ENCODE results near the gene CUEDC1.
A peak's percentile ranks its signal among the peaks of the same experiment; 100 is the strongest.

CUEDC1 gene

DNA sequence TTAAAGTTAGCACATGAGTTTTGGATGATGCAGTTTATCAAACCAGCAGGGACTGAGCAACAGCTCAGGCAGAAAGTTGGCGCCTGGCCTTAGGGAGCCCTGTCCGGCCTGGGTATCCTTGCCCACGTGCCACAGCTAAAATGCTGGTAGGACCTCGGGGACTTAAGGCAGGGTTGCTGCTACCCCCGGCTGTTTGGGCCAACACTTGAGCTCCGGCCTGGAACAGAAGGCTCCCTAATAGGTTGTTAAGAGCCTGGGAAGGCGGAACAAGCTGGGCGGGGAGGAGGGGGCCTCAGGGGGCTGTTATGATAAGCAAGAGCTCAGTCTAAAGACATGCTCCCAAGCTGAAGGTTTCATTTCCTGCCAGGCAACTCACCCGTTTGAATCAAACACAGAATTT is 39.7 kb downstream of the CUEDC1 start:
- no peak for DNase-seq (ENCODE audit: low spot score)

DNA sequence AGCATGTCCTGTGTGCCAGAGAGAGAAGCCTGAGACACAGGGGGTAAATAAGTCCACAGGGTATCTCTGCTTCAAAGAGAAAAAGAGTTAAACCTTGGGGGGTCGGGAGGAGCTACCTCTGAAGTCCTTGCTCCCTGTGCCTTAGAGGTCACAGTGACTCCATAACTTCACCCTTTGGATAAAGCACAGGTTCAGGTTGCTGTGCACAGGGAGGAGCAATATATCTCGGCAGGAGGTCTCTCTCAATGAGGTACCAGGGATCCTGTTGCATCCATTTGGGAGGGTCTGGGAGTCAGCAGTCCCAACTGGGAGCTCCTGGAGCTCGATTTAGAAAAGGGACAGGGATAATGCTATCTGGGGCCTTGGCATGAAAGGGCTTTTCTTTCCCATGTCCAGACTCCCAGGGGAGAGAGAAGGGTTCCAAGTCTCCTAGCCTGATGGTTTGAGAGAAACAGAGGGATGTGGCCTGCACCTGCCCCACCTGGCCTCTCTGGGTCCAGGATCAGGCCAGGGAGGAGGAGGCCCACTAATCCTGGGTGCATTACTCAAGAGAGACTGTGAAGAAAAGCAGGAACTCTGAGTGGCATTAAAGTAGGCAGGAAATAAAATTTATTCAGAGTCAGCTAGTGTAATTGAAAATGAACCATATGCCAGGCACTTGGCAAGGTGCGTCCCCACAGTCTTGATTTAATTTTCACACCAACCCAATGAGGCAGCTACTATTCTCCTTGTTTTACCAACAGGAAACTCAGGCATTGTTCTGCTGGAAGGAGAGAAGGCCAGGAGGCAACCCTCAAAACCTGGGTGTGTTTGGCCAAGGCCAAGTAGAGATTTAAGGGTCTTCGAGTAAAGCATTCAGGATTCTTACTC is 40.7 kb downstream of the CUEDC1 start:
- DNase-seq (ENCODE audit: low spot score) = no peak

DNA sequence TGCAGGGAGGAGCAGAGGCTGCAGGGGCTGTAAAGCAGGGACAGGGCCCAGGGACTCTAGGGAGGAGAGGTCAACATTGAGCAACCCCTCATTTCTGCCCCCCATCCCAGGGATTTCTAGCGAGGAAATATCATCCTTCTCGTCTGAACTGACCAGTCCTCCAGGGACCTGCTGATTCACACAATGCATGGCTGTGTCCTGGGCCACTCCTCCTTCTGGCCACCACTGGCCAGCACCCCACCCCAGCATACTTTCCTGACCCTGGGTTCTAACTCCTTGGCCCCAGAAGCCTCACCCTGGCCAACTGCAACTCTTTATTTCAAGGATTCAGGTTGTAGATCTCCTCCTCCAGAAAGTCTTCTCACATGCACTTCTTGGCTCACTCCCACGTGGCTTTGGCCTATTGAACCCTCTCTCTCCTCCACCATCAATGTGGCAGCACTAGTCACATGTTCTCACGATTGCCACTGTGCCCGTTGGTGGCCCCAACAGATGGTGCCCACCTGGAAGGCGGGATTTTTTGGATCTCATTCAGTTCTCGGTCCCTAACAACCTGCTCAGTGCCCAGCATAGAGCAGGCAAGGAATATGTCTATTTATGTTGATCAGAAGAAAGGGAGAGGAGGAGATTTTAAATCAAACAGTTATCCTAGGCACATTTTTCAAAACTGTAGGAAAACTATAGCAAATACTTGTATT is 41.5 kb downstream of the CUEDC1 start:
- no peak for DNase-seq (ENCODE audit: low spot score)

DNA sequence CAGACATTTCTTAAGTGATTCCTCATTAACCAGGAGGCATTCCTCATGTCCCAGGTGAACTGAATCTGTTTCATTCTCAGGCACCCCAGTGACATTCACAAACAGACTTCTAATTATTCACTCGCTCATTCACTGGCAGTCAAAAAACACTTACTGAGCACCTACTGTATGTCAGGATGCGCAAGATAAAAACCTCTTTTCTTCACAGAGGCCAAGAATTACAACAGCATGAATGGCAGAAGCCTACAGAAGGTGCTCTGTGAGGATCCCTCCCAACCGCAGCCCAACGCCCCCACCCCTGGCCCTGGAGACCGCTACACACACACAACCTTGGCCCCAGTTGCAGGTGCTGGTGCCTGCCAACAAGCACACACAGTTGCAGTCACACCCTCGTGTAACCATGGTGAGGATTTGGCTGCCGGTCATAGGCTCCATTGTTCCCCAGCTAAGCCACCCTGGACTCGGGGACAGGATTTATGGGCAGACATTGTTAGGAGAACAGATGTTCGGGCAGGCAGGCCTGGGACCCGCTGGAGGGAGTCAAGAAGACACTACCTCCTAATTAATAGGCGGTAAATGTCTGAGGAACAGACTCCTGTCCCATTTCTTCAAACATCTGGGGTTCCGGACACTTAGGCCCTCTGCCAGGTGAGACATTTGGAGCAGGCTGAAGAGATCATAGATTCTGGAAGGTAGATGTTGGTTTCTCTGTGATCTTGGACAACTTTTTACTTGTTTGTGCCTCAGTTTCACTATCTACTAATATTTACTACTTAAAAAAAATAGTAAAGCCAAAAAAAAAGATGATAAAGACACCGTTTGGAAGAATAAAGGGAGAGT is 43.2 kb downstream of the CUEDC1 start:
- DNase-seq (ENCODE audit: low spot score) = peak; percentile 96

DNA sequence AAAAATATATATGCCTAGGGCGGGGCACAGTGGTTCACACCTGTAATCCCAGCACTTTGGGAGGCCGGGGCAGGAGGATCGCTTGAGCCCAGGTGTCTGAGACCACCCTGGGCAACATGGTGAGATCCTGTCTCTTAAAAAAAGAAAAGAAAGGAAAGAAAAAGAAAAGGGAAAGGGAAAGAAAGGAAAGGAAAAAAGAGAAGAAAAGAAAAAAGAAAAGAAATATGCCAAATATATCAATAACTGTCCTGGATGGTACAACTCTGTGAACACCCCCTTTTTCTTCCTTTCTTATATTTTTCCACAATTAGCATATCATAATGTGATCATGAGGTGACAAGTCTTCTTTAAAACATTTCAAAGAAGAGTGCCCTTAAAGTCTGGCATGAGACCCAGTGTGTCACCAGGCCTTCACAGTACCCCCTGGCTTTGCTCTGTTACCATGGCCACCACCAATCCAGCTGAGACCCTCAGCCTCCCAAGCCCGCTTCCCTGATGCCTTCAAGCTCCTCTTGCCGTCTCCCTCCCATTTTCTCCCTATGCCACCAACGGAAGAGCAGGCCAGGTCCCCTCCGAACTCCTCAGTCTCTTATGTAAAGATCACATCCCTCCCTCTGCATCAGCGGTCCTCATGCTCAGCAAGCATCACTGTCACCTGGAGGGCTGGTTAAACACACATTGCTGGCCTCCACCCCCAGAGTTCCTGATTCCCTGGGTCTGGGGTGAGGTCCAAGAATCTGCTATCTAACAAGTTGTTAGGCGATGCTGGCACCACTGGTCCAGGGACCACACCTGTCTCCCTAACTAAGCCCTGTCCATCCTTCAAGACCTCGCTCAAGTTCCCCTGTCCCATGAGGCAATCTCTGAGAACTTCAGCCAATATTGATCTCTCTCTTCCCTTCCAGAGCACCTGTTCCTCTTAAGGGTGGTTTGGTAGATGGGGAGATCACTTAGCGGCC is 44.5 kb downstream of the CUEDC1 start:
- DNase-seq (ENCODE audit: low spot score) = no peak

DNA sequence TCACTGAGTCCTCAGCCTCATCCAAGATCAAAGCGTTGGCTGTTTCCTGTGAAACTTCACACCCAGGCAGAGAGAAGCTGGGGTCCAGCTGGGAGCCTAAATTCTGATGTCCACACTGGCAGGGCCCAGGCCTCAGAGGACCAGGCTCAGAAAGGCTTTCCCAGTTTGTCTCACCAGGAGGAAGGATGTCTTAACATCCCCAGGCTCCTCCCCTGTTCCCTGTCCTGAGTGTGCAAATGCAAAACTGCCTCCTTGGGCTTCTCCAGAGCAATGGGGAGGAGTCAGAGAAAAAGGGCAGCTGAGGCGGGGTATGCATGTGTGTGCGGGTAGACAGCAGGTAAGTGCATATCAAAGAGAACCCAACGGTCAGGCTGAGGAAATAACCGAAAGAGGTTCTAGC is 45.7 kb downstream of the CUEDC1 start:
- DNase-seq (ENCODE audit: low spot score) = no peak

DNA sequence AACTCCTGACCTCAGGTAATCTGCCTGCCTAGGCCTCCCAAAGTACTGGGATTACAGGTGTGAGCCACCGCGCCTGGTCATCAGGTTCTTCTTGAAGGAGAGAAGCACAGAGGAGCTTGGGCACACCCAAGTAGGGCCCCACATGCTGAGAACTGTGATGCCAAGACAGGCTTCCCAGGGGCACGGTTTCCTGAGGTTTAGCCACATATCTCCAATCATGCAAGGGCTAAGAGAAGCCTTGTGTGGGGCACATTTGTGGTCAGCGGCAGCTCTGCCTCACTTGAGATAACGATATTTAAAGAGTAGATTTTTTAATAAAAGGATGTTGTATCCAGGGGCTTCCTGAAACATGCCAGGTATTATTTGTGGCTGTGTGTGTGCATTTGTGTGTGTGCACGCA is 46.9 kb downstream of the CUEDC1 start:
- DNase-seq (ENCODE audit: low spot score) = no peak

DNA sequence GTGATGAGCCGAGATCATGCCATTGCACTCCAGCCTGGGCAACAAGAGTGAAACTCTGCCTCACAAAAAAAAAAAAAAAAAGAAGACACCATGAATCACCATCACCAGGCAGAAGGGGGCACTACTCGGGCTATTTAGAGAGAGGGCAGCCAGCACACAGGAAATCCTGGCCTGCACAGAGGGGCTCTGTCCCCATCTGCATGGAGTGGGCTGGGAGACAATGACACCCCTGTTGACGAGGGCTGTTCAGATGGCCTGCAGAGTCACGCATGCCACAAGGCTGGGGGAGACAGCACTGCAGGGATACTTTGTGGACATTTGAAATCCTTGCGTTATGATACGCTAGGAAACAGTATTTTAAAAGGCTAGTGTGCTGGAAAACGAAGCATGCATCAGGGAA is 48.3 kb downstream of the CUEDC1 start:
- peak; percentile 96 for DNase-seq (ENCODE audit: low spot score)

DNA sequence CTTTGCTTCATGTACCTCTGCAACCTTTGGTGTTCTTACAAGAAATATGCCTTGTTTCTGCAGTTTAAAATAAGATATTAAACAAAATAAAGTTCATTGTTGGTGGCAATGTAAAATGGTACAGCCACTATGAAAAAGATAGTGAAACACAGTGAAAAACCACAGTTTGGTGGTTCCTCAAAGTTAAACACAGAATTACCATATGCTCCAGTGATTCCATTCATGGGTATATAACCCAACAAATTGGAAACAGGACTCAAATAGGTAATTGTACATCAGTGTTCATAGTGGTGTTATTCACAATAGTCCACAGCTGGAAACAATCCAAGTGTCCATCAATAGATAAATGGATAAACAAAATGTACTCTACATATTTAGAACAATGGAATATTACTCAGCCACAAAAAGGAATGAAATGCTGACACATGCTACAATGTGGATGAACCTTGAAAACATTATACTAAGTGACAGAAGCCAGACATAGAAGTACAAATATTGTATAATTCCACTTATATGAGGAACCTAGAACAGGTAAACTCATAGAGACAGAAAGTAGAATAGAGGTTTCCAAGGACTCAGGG is 49.2 kb downstream of the CUEDC1 start:
- DNase-seq (ENCODE audit: low spot score) = no peak

DNA sequence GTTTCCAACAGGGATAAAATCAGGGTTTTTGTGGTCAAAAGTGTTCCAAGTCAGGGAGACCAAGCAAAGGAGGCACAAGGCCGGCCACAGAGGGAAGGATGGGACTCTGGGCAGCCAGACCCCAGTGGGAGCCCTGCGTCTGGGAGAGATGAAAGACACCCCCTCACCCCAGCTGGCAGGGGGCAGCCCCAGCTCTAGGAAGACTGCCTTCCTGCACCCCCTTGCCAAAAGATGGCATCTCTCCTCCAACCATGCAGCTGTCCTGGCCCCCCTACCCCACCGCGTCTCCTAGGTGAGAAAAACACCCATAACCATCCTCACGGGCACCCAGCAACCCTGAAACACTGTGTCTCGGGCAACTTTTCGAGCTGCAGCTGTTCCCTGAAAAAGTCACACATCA is 51.3 kb downstream of the CUEDC1 start:
- no peak for DNase-seq (ENCODE audit: low spot score)

DNA sequence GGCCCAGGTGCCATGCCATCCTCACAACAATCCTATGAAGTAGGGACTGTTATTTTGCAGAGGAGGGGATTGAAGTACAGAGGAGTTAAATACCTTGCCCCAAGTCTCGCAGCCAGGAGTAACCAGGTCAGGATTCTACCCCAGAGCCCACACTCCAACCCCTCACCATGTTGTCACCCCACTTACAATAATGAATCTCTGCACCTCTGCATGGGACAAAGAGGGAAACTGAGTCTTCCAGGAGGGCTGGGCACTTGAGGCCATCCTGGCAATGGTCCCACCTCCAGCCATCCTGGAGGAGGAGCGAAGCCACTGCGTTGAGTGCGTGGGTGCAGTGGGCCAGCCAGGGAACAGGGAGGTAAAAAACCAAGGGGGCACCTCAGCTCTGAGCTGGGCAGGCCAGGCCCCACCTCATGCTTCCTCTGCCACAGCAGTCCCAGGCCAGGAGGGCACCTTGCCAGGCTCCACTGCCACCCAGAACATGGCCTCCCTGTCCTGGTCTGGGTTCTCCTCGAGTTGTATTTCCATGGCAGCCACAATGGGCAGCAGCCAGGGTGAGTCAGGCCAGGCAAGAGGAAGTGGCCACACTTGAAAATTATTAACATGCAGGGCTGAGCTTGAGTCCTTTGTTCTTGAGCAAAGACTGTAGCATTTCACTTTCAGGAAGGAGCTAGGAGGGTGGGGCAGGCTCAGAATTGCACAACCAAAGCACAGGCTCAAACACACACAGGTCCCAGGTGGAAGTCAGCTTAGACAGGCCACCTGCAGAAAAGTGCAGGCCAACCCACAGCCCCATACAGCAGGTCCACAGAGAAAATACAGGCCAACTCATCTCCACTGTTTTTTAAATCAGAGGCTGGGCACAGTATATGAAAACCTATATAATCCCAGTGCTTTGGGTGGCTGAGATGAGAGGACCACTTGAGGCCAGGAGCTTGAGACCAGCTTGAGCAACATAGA is 52.1 kb downstream of the CUEDC1 start:
- no peak for DNase-seq (ENCODE audit: low spot score)

DNA sequence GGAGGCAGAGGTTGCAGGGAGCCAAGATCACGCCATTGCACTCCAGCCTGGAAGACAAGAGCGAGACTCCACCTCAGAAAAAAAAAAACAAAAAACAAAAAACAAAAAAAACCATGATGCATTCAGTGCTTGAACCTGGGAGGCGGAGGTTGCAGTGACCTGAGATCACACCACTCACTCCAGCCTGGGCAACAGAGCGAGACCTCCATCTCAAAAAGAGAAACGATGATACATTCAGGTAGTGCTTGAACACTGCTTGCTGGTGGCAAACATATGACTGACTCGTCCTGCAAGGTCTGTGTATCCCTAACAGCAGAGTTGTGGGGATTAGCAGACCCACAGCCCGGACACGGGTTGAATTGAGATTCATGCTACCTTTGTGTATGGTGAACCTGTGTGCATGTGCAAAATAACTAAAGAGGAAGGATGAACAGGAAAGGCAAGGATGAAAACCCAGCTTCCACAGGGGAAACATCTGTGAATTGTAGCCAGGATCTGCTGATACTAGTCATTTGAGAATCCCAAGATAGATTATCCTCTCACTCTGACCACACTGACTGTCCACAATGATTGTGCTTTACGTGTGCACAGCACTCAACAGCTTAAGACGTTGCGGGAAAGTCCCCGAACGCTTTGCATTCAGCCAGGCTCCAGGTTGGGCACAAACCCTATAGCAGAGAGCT is 53.0 kb downstream of the CUEDC1 start:
- no peak for DNase-seq (ENCODE audit: low spot score)

DNA sequence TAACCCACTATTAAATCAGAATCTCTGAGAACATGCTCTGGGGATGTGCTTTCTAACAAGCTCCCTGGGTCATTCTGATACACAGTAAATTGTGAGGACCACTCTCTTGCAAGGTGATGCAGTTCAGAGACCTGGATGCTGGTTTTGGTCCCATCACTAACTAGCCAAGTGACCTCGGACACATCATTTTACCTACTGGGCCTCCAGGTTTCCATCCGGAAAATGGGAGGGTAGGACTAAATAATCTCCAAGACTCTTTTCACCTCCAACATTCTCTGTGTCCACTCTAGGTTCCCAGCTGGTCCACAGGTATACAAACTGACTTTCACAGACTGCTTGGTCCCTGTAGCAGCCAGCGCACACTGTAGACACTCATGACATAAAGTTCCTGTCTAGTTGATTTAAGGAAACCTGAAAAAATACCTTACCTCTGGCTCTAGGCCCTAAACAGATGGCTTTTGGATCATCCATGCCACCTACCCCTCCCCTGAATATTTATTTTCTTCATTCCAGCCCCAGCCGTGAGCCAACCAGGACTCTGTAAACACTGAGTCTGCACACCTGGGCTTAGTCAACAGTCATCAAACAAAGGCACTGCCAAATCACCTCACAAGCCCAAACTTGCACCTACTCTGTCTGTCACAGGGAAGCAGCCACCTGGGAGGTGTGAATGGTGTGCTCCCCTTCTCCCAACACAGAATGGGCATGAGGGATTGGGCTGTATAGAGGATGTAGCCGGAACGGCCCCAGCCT is 54.0 kb downstream of the CUEDC1 start:
- no peak for DNase-seq (ENCODE audit: low spot score)

DNA sequence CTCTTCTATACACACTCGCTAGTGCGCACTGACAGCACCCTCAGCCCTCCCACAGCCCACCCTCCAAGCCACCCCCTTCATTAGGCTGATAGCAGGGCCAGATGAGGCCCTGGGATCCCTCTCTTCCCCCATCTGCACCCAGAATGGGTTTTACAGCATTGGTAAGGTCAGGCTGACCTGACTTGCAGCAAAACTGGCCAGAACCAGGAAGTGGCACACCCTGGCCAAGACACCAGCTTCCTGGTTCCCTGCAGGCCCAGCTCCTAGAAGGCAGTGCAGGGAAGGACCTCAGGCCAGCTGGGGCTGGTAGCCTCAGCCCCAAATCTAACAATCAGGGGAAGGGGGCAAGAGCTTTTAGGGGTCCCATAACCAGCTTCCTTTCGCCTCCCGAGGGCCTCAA is 55.4 kb downstream of the CUEDC1 start:
- no peak for DNase-seq (ENCODE audit: low spot score)

DNA sequence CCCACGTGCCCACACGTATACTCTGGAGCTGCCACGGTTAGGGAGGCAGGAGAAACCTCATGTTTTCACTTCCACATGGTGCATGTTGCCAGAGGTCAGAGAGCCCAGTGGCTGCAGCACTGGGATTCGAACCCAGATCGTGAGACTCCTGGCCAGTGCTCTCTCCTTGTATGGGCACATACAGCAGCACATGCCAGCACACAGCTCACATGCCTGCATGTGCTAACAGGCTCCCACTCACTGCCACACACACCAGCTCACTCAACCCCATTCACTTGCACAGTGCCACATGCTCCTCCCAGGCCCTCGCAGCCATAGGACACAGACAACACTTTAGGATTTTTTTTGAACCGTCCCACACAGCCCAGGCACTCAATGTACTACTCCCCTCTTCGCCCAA is 55.8 kb downstream of the CUEDC1 start:
- DNase-seq (ENCODE audit: low spot score) = no peak

DNA sequence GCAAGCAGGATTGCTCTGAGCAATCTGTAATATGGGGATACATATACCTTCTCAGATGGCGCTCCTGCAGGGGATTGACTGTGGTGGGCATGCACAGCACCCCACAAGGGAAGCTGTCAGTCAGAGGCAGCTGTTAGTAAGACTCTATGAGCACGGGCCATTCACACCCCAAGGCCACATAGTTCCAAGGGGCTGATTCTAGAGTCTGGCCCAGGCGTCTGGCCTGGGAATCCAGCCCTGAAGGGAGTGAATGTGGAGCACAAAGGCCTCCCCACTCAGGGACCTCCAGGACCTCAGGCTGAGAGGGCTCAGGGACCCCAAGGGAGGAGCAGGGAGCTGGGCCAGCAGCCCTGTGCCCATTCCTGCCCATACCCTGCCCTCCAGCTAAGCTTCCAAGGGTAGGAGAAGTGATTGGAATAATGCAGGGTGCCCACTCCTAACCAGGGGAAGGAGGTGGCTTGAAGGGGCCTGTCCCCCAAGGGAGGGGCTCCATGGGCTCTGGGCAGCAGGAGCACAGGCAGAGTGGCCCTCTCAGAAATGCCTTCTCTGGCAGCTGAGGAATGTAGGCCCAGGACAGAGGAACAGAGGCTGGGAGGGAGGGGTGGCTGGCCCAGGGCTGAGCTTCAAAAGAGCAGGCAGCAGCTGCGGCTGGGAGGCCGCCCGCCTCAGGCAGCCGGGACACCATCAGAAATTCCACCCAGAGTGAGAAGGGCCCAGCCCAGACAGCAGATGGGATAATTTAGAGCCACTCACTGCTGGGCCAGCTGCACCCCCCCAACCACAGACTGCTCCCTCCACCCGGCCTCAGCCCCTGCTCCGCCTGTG is 56.5 kb downstream of the CUEDC1 start:
- no peak for DNase-seq (ENCODE audit: low spot score)

DNA sequence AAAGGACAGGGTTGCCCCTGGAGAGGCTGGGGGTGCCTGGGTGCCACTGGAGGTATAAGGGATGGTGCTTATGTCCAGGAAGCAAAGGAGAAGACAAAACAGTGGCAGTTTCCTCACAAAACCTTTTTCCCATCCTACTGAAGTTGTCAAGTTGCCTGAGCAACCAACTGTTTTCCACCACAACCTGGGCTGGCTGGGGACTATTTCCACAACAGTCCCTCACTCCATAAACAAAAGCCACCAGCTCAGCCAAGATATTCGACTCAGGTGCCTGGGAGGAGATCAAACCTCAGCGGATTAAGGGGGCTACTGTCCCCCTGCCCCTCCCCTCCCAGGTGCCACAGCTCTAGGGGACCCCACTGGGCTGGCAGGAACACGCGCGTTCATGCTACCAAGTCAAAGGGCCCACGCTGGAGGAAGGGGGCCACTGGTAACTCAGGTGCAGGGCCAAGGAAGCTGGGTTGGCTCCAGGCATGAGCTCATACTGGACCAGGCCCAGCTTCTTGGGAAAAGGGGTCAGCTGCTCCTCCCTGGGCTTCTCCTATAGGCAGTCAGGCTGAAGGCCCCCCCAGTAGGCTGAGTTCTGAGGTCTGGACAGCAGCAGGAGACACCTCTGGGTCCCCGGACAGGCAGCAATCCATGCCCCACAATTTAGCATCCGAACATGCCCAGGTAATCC is 59.7 kb downstream of the CUEDC1 start:
- DNase-seq (ENCODE audit: low spot score) = no peak

Measured in putamen (tissue), 1 donor.